Stimulated activated CD8-positive, alpha-beta memory T cell treated with anti-CD3 and anti-CD28 coated beads, Interleukin-15, amount 100 ng/mL, for 24 hours (primary cell): Measurements from ENCODE around the gene NR1H3.

Source experiments
- DNase-seq: peaks from one replicate; pipeline ENCODE4 v3.0.0-alpha.2; 2020; ENCODE audit warnings: low read depth

Gene NR1H3

GRCh38 chr11:47269829-47270305 lies 12.1 kb downstream of the NR1H3 start, which contains the start of gene MADD:
Gene MADD (plus strand): TSS chr11:47270133.
- peak; percentile 89 for DNase-seq

- no peak for DNase-seq
Observed at GRCh38 chr11:47270331-47271271, 12.8 kb downstream of the NR1H3 start.

GRCh38 chr11:47271328-47271727 lies 13.5 kb downstream of the NR1H3 start:
- no peak for DNase-seq

GRCh38 chr11:47271961-47272661 lies 14.3 kb downstream of the NR1H3 start:
- DNase-seq, result no peak

GRCh38 chr11:47272706-47273105 lies 14.9 kb downstream of the NR1H3 start:
- no peak for DNase-seq

- no peak for DNase-seq
Observed at GRCh38 chr11:47274495-47275235, 16.9 kb downstream of the NR1H3 start.

- DNase-seq, result no peak
Observed at GRCh38 chr11:47276923-47277322, 19.1 kb downstream of the NR1H3 start.

GRCh38 chr11:47278058-47278457 lies 20.3 kb downstream of the NR1H3 start:
- DNase-seq, result no peak

- no peak for DNase-seq
Observed at GRCh38 chr11:47278769-47279168, 21.0 kb downstream of the NR1H3 start.

GRCh38 chr11:47280099-47280498 lies 22.3 kb downstream of the NR1H3 start:
- DNase-seq, result no peak

- DNase-seq, result no peak
Observed at GRCh38 chr11:47280860-47281259, 23.1 kb downstream of the NR1H3 start.

- no peak for DNase-seq
Observed at GRCh38 chr11:47282462-47282861, 24.7 kb downstream of the NR1H3 start.

GRCh38 chr11:47284151-47284550 lies 26.4 kb downstream of the NR1H3 start:
- no peak for DNase-seq

- no peak for DNase-seq
Observed at GRCh38 chr11:47285969-47286770, 28.4 kb downstream of the NR1H3 start.

GRCh38 chr11:47288066-47288465 lies 30.3 kb downstream of the NR1H3 start:
- no peak for DNase-seq

GRCh38 chr11:47289856-47290255 lies 32.1 kb downstream of the NR1H3 start:
- DNase-seq, result no peak

- no peak for DNase-seq
Observed at GRCh38 chr11:47295385-47295784, 37.6 kb downstream of the NR1H3 start.

GRCh38 chr11:47296045-47296444 lies 38.2 kb downstream of the NR1H3 start:
- DNase-seq, result no peak

- no peak for DNase-seq
Observed at GRCh38 chr11:47299078-47299477, 41.3 kb downstream of the NR1H3 start.

- no peak for DNase-seq
Observed at GRCh38 chr11:47302853-47303252, 45.1 kb downstream of the NR1H3 start.

- no peak for DNase-seq
Observed at GRCh38 chr11:47305734-47306483, 48.1 kb downstream of the NR1H3 start.
